H1 (cell line): ENCODE measurements around the gene TRDN.

ENCODE experiments used
- EZH2 ChIP-seq: fragments of 200-600 bp; sonication (generic); IDR thresholded peaks from 2 replicates; pipeline ENCODE4 v1.7.1; 2012; ENCODE audit warnings: low read depth, mild to moderate bottlenecking, moderate library complexity, low read length, inconsistent platforms; ENCODE audit not compliant: severe bottlenecking
- POLR2A ChIP-seq, 2 experiments: IDR thresholded peaks; 1 replicate in 1 of 2; 2 replicates in 1 of 2; pipeline ENCODE4 v1.6.1; 2011; ENCODE audit warnings: low read depth in 2 of 2, low read length in 2 of 2, mild to moderate bottlenecking in 2 of 2; ENCODE audit errors: control extremely low read depth in 1 of 2
- SAP30 ChIP-seq: fragments of 300-600 bp; sonication (generic); IDR thresholded peaks from 2 replicates; pipeline ENCODE4 v1.7.1; 2012; ENCODE audit warnings: low read length, moderate library complexity, mild to moderate bottlenecking, inconsistent platforms; ENCODE audit not compliant: insufficient read depth, insufficient replicate concordance
- SRF ChIP-seq: IDR thresholded peaks from 2 replicates; pipeline ENCODE4 v1.6.1; 2011; ENCODE audit warnings: mild to moderate bottlenecking, low read depth, low read length, moderate library complexity
- TCF12 ChIP-seq: IDR thresholded peaks from 2 replicates; pipeline ENCODE4 v1.6.1; 2011; ENCODE audit warnings: low read depth, mild to moderate bottlenecking, low read length
- TF ChIP-seq, protein P1 (sequence below), 3 experiments: IDR thresholded peaks; 1 replicate in 2 of 3; 2 replicates in 1 of 3; pipeline versions ENCODE4 v1.5.1 to v1.6.1; 2011; ENCODE audit warnings: low read length in 3 of 3, mild to moderate bottlenecking in 3 of 3, inconsistent platforms in 2 of 3, low read depth in 1 of 3, moderate library complexity in 1 of 3; ENCODE audit not compliant: insufficient read depth in 1 of 3; ENCODE audit errors: control extremely low read depth in 1 of 3

DNA sequence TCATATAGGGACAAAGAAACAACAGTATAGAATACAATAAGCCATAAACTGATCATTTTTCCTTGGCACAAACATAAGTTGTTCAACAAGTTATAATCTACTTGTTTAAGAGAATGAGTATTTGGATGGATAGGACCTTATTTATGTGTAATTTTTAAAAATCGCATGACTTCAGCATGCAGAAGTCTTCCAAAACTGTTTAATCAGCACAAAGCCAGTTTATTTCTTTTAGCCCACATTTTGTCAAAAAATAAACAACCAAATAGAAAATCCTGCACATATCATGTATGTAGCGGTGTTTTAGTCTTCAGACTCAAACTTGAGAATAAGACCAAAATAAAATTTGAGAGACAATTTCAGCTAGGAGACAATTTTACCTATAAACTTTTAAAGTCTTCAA, 304.7 kb downstream of the TRDN start:
- TF ChIP-seq, protein P1, sequence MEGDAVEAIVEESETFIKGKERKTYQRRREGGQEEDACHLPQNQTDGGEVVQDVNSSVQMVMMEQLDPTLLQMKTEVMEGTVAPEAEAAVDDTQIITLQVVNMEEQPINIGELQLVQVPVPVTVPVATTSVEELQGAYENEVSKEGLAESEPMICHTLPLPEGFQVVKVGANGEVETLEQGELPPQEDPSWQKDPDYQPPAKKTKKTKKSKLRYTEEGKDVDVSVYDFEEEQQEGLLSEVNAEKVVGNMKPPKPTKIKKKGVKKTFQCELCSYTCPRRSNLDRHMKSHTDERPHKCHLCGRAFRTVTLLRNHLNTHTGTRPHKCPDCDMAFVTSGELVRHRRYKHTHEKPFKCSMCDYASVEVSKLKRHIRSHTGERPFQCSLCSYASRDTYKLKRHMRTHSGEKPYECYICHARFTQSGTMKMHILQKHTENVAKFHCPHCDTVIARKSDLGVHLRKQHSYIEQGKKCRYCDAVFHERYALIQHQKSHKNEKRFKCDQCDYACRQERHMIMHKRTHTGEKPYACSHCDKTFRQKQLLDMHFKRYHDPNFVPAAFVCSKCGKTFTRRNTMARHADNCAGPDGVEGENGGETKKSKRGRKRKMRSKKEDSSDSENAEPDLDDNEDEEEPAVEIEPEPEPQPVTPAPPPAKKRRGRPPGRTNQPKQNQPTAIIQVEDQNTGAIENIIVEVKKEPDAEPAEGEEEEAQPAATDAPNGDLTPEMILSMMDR (IDR thresholded peaks at IDR 0.05; ENCODE audit: control extremely low read depth in 1 of 3, insufficient read depth in 1 of 3, low read depth in 1 of 3, low read length in 3 of 3): no peak
- no peak for TF ChIP-seq TCF12
- TF ChIP-seq POLR2A (IDR thresholded peaks at IDR 0.05; ENCODE audit: control extremely low read depth in 1 of 2, low read depth in 2 of 2, low read length in 2 of 2): no peak
- TF ChIP-seq EZH2: no peak
- TF ChIP-seq SAP30: no peak
- no peak for TF ChIP-seq SRF
